ENCODE measurements around the gene RARRES2. TPM values are rescaled to one million over a fixed set of nuclear protein-coding genes. Genes with fewer than 3 reads are reported as not detected.

The RARRES2 gene
- total and polyA plus RNA-seq, 2 of the 13 experiments (the other 11 are each of a cell fraction or from before 2014, with no cell fraction given) = 134 to 172 TPM

DNA sequence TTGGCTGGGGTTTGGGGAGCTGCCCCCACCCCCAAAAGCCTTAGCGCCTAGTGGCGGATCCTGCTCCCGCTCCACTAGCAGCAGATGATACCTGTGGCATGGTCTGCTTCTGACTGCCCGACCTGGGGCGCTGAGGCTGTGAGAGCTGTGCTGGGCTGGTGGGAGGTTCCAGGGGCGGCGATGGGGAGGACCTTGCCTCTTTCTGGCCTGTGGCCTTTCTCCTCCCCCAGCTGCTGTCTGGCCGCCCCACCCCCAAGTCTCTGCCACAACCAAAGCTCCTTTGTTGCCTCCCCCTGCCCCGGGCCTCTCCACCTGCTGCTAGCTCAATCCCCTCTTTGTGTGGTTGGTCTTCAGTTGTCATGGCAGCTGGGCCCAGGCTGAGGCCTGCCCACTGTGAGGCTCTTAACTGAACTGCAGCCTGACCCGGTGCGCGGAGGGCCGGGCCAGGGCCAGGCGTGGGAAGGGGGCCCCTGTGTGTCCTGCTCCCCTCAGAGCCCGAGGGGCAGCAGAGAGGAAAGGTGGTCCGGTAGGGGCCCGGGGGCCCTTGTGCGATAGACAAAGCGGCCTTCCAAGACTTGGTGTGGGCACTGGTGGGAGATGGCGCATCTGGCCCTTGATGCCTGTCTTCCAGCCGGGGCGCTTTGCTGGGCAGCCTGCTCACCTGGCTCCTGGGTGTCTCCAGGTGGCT lies 42.4 kb upstream of the RARRES2 start (continued):
- TF ChIP-seq SKI (IDR thresholded peaks at IDR 0.05; ENCODE audit: partially characterized antibody) = peak; percentile 90
- TF ChIP-seq, protein P1, sequence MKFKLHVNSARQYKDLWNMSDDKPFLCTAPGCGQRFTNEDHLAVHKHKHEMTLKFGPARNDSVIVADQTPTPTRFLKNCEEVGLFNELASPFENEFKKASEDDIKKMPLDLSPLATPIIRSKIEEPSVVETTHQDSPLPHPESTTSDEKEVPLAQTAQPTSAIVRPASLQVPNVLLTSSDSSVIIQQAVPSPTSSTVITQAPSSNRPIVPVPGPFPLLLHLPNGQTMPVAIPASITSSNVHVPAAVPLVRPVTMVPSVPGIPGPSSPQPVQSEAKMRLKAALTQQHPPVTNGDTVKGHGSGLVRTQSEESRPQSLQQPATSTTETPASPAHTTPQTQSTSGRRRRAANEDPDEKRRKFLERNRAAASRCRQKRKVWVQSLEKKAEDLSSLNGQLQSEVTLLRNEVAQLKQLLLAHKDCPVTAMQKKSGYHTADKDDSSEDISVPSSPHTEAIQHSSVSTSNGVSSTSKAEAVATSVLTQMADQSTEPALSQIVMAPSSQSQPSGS (CRISPR knock-in tag; IDR thresholded peaks at IDR 0.05) = peak; percentile 9; the same call in 1 of the 2 replicates
- no peak for TF ChIP-seq ZNF839 (CRISPR knock-in tag; IDR thresholded peaks at IDR 0.05; ENCODE audit: borderline replicate concordance)
- no peak; the same call in none of the 2 replicates for TF ChIP-seq ZBTB7A (CRISPR knock-in tag; IDR thresholded peaks at IDR 0.05)
- TF ChIP-seq TEAD2 (CRISPR knock-in tag; IDR thresholded peaks at IDR 0.05) = no peak
- TF ChIP-seq, protein P2, sequence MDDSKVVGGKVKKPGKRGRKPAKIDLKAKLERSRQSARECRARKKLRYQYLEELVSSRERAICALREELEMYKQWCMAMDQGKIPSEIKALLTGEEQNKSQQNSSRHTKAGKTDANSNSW (CRISPR knock-in tag; IDR thresholded peaks at IDR 0.05; ENCODE audit: borderline replicate concordance) = no peak
- TF ChIP-seq CCAR2 (optimal IDR thresholded peaks at IDR 0.05; ENCODE audit: low read depth, low read length) = peak; percentile 49
- no peak for TF ChIP-seq GPN1 (CRISPR knock-in tag; IDR thresholded peaks at IDR 0.05; ENCODE audit: borderline replicate concordance)
- TF ChIP-seq NFE2 (CRISPR knock-in tag; IDR thresholded peaks at IDR 0.05) = no peak
- no peak for TF ChIP-seq MAFF (IDR thresholded peaks at IDR 0.05; ENCODE audit: low read depth, low read length)
- TF ChIP-seq, protein P3, sequence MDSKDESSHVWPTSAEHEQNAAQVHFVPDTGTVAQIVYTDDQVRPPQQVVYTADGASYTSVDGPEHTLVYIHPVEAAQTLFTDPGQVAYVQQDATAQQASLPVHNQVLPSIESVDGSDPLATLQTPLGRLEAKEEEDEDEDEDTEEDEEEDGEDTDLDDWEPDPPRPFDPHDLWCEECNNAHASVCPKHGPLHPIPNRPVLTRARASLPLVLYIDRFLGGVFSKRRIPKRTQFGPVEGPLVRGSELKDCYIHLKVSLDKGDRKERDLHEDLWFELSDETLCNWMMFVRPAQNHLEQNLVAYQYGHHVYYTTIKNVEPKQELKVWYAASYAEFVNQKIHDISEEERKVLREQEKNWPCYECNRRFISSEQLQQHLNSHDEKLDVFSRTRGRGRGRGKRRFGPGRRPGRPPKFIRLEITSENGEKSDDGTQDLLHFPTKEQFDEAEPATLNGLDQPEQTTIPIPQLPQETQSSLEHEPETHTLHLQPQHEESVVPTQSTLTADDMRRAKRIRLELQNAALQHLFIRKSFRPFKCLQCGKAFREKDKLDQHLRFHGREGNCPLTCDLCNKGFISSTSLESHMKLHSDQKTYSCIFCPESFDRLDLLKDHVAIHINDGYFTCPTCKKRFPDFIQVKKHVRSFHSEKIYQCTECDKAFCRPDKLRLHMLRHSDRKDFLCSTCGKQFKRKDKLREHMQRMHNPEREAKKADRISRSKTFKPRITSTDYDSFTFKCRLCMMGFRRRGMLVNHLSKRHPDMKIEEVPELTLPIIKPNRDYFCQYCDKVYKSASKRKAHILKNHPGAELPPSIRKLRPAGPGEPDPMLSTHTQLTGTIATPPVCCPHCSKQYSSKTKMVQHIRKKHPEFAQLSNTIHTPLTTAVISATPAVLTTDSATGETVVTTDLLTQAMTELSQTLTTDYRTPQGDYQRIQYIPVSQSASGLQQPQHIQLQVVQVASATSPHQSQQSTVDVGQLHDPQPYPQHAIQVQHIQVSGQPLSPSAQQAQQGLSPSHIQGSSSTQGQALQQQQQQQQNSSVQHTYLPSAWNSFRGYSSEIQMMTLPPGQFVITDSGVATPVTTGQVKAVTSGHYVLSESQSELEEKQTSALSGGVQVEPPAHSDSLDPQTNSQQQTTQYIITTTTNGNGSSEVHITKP (CRISPR knock-in tag; IDR thresholded peaks at IDR 0.05; ENCODE audit: low read depth) = peak; percentile 76
- no peak for TF ChIP-seq ZNF567 (CRISPR knock-in tag; IDR thresholded peaks at IDR 0.05; ENCODE audit: borderline replicate concordance)
- TF ChIP-seq, protein P4, sequence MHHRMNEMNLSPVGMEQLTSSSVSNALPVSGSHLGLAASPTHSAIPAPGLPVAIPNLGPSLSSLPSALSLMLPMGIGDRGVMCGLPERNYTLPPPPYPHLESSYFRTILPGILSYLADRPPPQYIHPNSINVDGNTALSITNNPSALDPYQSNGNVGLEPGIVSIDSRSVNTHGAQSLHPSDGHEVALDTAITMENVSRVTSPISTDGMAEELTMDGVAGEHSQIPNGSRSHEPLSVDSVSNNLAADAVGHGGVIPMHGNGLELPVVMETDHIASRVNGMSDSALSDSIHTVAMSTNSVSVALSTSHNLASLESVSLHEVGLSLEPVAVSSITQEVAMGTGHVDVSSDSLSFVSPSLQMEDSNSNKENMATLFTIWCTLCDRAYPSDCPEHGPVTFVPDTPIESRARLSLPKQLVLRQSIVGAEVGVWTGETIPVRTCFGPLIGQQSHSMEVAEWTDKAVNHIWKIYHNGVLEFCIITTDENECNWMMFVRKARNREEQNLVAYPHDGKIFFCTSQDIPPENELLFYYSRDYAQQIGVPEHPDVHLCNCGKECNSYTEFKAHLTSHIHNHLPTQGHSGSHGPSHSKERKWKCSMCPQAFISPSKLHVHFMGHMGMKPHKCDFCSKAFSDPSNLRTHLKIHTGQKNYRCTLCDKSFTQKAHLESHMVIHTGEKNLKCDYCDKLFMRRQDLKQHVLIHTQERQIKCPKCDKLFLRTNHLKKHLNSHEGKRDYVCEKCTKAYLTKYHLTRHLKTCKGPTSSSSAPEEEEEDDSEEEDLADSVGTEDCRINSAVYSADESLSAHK (CRISPR knock-in tag; IDR thresholded peaks at IDR 0.05; ENCODE audit: borderline replicate concordance) = no peak
- peak; percentile 38; the same call in 1 of the 2 replicates for TF ChIP-seq HOXD1 (CRISPR knock-in tag; IDR thresholded peaks at IDR 0.05)
- no peak for TF ChIP-seq ZNF766 (CRISPR knock-in tag; IDR thresholded peaks at IDR 0.05; ENCODE audit: borderline replicate concordance)
- TF ChIP-seq SNAPC2 (CRISPR knock-in tag; IDR thresholded peaks at IDR 0.05) = no peak
- peak; percentile 75; the same call in 1 of the 2 replicates for TF ChIP-seq ZMYM3 (CRISPR knock-in tag; IDR thresholded peaks at IDR 0.05)
- TF ChIP-seq ZNF484 (CRISPR knock-in tag; IDR thresholded peaks at IDR 0.05; ENCODE audit: borderline replicate concordance, low read depth) = no peak
- TF ChIP-seq ASH2L (IDR thresholded peaks at IDR 0.05; ENCODE audit: insufficient read length, low read depth, low read length) = peak; percentile 58
- TF ChIP-seq PHF21A (CRISPR knock-in tag; IDR thresholded peaks at IDR 0.05) = peak; percentile 92
- TF ChIP-seq ZNF570 (CRISPR knock-in tag; IDR thresholded peaks at IDR 0.05; ENCODE audit: borderline replicate concordance) = no peak
- peak; percentile 96 for TF ChIP-seq POLR2G (IDR thresholded peaks at IDR 0.05; ENCODE audit: low read depth, low read length)
- no peak; the same call in 1 of the 2 replicates for TF ChIP-seq GTF3A (CRISPR knock-in tag; conservative IDR thresholded peaks at IDR 0.05)

Measured in HepG2 (cell line).